Measurements from ENCODE around the gene ATG16L1.

- TF ChIP-seq CTCF (IDR thresholded peaks at IDR 0.05) (no peak), ZFX (IDR thresholded peaks at IDR 0.05; ENCODE audit: borderline replicate concordance) (no peak)
These were observed 87.4 kb downstream of the ATG16L1 start for GRCh38 chr2:233338812-233339368.
